HG03135 (cell line): ENCODE results near the gene RAB11FIP4.

Experiments
- ATAC-seq: cut with Tn5 transposase; IDR thresholded peaks from one replicate; pipeline ENCODE4 v1.9.1; 2021; ENCODE audit warnings: mild to moderate bottlenecking, moderate library complexity; ENCODE audit not compliant: unreplicated experiment

RAB11FIP4 gene

GRCh38 chr17:31518478-31518877 lies 127.0 kb downstream of the RAB11FIP4 start:
- ATAC-seq = no peak

- ATAC-seq = no peak
These were observed 130.3 kb downstream of the RAB11FIP4 start for GRCh38 chr17:31521632-31522283.

GRCh38 chr17:31522284-31522931 lies 130.9 kb downstream of the RAB11FIP4 start:
- ATAC-seq = no peak

GRCh38 chr17:31522987-31523495 lies 131.6 kb downstream of the RAB11FIP4 start:
- ATAC-seq = no peak

- ATAC-seq = no peak
These were observed 132.6 kb downstream of the RAB11FIP4 start for GRCh38 chr17:31523862-31524730.

- no peak for ATAC-seq
These were observed 133.7 kb downstream of the RAB11FIP4 start for GRCh38 chr17:31524926-31525800.

GRCh38 chr17:31525801-31526549 lies 134.5 kb downstream of the RAB11FIP4 start:
- ATAC-seq = no peak

- ATAC-seq = no peak
These were observed 136.1 kb downstream of the RAB11FIP4 start for GRCh38 chr17:31527606-31528005.

GRCh38 chr17:31528291-31528874 lies 136.9 kb downstream of the RAB11FIP4 start:
- no peak for ATAC-seq

GRCh38 chr17:31529841-31530251 lies 138.4 kb downstream of the RAB11FIP4 start:
- no peak for ATAC-seq

GRCh38 chr17:31530391-31530985 lies 139.0 kb downstream of the RAB11FIP4 start:
- ATAC-seq = no peak

GRCh38 chr17:31531336-31531980 lies 140.0 kb downstream of the RAB11FIP4 start:
- no peak for ATAC-seq

- no peak for ATAC-seq
These were observed 140.6 kb downstream of the RAB11FIP4 start for GRCh38 chr17:31532081-31532480.

GRCh38 chr17:31532526-31532925 lies 141.1 kb downstream of the RAB11FIP4 start:
- ATAC-seq = no peak

GRCh38 chr17:31533546-31534155 lies 142.2 kb downstream of the RAB11FIP4 start:
- no peak for ATAC-seq

GRCh38 chr17:31534223-31534888 lies 142.9 kb downstream of the RAB11FIP4 start:
- no peak for ATAC-seq

GRCh38 chr17:31535581-31535981 lies 144.1 kb downstream of the RAB11FIP4 start:
- ATAC-seq = peak; percentile 81

GRCh38 chr17:31536451-31536850 lies 145.0 kb downstream of the RAB11FIP4 start:
- ATAC-seq = no peak
